Stimulated activated CD8-positive, alpha-beta memory T cell treated with anti-CD3 and anti-CD28 coated beads, Interleukin-12 subunit alpha, Interleukin-12 subunit beta, amount 100 ng/mL, for 24 hours (primary cell): ENCODE data around the gene ADA.
"Not testable (repeated sequence)": the region's sequence is repeated elsewhere in the genome, so short reads cannot be mapped to it uniquely, and the experiment has no call there.

Source experiments
- DNase-seq: peaks from one replicate; pipeline ENCODE4 v3.0.0-alpha.2; 2020; ENCODE audit errors: extremely low read depth

ADA gene

DNA sequence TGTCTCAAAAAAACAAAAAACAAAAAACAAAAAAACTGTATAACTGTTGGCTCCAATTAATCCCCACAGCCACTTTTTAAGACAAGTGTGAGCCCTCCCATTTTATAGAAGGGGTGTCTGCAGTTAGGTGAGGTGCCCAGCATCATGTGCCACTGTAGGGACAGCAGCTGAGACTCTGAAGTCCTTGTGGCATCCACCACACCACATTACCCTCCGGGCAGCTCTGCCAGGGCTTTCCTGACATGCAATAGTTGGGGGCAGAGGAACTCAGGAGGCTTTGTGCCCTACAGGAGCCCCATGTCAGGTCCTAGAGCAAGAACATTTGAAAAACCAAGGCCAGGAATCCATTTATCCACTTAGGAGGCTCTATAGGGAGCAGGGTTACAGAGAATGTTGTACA is 51.8 kb downstream of the ADA start:
- no peak for DNase-seq

DNA sequence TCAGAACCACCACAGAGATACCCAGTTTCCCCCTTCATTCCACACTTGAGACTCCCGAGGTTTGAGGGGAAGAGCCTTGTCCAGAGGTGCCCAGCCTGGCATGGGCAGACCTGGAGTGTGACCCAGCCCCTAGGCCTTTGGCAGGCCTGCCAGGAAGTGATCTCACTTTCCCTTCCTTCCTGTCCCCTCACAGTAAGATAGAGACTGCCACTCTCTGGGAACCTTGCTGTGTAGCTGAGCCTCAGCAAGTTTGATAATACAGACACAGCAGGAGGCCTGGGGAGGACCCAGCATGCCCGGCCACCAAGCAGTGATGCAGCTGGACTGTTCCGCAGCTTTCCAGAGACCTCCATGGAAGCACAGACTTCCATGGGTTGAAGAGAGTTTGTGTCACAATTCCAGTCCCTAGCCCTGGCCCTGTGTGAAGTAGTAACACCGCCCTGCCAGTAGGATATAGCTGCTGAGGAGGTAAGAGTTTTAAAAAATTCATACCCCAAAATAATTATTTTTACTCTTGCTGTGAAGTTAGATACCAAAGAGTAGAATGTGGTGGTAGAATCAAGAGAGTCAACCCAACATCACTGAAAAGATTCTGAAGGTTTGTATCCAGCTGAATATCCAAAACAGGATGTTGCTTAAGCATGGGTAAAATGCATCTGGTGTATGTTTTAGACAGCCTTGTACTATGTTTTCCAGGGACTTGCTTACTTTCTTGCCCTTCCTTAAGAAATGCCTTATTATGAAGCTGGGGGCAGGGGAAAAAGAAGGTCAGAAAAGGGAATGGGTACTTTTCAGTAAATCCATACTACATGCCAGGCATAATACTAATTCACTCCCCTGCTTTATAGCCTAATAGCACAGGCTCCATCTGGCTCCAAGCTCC is 52.8 kb downstream of the ADA start:
- no peak for DNase-seq

DNA sequence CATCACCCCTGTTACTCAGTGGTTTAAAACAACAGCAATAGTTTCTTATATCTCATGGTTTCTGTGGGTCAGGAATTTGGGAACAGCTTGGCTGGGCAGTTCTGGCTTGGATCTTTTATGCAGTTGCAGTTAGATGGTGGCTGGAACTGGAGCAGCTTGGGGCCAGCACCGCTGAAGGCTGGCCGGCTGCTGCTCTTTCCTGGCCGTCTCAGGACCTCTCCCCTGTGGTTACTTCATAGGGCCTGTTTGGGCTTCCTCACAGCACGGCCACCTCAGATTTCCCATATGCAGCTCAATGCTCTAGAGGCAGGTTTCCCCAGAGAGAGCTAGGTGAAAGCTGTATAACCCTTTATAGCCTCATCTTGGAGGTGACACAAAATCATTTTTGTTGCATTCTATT is 53.6 kb downstream of the ADA start:
- no peak for DNase-seq

DNA sequence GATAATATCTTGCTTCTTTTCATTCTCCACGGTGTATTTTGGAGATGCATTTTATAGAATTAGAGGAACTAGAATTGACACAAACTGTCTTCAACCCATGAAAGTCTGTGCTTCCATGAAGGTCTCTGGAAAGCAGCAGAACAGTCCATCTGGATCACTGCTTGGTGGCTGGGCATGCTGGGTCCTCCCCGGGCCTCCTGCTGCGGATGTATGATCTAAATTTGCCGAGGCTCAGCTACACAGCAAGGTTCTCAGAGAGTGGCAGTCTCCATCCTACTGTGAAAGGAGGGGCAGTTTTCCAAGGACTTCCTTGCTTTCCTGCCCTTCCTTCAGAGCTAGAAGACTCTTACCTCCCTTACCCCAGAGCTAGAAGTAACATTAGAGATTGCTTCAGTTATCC is 54.0 kb downstream of the ADA start:
- DNase-seq: no peak

DNA sequence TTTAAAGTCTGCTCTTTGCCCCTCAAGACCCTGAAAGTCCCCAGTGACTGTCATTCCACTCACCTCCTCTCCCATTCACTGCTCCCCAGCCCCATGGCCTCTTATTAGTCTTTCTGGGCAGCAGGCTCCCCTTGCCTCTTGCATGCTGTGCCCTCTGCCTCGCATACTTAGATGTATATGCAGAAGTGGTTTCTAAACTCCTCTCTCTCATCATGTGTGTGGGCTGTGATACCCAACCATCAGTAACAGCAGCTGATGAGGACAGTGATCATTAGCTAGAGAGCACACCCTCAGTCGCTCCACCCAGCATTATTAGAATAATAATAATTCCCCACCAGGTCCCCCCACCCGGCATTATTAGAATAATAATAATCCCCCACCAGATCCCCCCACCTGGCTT is 54.6 kb downstream of the ADA start:
- no peak for DNase-seq

DNA sequence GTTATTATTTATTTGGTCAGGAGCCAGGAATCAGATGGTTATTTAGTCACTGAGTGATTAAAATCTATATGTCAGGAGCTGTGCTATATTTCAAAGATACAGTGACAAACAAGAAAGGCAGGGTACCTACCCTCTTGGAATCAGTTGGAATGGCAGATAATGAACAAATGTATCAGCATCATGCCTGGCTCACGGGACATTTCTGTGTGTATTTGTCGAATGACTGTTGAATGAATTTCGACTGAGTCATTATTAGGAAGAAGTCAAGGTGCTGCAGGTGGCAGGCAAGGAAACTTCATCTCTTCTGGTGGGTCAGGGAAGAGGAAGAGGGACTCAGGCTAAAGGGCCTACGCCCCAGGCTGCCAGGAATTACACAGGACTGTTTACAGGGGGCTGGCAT is 55.5 kb downstream of the ADA start:
- DNase-seq: no peak

DNA sequence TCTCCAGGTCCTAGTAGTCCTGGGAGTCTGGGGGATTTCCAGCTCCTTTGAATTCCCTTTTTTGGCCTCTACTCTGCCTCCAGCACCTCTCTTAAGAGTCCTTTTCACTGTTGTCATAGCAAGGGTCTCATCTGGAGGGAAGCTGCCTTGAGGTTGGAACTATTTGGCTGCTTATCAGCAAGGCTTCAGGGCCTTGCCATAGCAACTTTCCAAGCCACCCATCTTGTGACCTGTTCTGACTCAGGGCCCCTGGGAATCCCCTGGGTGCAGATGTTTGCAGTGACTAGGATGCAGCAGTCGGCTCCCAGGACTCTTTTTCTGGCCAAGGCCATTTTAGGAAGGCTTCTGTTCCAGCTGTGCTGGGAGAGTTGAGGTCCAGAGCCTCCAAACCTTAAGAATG is 56.8 kb downstream of the ADA start:
- DNase-seq: no peak

DNA sequence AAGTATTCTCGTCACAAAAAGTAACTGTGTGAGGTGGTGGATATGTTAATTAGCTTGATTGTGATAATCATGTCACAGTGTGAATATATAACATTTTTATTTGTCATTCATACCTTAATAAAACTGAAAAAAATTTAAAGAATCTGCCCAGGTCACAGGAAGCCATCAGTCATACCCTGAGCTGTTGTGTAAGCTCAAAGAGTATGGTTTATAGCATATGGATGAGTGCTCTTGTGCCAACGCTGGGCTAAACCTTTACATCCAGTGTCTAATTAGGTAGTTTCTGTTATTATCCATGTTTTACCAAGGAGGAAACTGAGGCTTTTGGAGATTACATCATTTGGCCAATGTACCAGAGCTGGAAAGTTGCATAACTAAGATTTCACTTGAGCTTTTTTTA is 57.7 kb downstream of the ADA start:
- DNase-seq: no peak

DNA sequence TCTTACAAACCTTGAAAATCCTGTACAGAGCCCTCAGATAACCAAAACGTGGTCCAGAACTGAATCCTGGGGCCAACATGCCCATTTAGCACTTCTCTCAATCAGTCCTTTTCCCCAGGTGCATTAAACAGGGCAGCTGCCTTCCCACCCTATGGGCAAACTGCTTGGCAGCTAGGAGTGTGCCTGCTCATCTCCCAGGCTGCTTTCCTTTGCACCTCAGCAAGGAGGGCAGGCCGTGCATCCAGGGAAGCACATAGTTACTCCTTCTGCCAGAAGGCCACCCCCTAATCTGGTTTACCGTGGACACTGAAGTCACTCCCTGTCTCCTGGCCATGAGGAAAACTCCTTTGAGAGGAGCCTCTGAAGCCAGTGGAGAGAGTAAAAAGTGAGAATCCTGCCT is 59.1 kb downstream of the ADA start:
- no peak for DNase-seq

DNA sequence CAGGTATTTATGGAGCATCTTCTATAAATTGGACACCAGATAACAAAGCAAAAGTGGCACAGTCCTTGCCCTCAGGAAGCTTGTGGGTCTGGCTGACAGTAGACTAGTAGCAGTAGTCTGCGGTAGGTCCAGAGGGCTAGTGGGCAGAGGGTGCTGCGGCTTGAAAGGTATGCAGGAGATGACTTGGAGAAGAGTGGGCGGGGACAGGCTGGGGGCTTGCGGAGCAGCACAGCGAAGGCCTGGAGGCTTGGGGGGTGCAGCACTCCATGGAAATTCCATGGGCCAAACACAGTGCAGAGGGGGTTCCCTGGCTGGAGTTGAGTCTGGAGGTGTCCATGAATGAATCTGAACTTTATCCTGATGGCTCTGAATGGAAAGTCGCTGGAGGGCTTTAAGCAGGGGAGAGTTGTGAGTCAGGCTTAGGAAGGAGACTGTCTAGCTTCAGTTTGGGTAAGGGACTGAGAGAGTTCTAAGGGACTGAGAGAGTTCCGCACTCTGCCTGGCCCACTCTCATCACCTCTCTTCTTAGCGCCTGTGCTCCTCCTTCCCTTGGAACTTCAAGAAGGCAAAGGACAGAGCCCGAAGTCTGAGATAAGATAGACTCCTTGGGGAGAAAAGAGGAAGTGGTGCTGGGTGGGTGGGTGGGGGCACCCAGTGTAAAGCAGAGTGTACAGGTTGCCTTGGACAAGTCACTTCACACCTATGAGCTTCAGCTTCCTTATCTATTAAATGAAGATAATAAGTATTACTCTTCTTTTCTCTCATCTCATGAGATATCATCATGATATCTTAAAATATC is 60.3 kb downstream of the ADA start:
- DNase-seq: no peak

DNA sequence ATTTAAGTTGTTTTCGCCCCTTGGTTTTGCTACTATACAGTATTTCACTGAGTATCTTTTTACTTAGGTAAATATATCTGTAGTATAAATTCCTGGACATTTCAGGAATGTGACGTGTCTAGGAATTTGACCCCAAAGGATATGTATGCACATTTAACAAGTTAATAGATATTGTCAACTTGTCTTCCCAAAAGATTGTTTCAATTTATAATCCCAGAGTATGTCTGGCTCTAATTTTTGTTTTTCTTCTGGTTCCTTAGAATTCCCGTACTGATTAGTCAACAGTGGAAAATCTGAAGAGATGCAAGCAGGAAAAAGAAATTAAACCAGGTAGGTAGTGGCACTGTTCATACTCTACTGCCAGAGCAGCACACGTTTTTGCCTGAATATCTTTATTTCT is 62.0 kb downstream of the ADA start:
- DNase-seq: no peak

DNA sequence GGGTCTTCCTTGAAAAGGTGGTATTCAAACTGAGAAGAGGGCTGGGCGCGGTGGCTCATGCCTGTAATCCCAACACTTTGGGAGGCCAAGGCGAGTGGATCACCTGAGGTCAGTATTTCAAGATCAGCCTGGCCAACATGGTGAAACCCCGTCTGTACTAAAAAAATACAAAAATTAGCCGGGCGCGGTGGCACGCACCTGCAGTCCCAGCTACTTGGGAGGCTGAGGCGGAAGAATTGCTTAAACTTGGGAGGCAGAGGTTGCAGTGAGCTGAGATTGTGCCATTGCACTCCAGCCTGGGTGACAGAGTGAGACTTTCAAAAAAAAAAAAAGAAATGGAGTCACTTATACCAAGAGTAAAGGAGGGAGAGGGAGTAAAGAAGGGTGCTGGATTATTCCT is 63.2 kb downstream of the ADA start:
- DNase-seq: not testable (repeated sequence)

DNA sequence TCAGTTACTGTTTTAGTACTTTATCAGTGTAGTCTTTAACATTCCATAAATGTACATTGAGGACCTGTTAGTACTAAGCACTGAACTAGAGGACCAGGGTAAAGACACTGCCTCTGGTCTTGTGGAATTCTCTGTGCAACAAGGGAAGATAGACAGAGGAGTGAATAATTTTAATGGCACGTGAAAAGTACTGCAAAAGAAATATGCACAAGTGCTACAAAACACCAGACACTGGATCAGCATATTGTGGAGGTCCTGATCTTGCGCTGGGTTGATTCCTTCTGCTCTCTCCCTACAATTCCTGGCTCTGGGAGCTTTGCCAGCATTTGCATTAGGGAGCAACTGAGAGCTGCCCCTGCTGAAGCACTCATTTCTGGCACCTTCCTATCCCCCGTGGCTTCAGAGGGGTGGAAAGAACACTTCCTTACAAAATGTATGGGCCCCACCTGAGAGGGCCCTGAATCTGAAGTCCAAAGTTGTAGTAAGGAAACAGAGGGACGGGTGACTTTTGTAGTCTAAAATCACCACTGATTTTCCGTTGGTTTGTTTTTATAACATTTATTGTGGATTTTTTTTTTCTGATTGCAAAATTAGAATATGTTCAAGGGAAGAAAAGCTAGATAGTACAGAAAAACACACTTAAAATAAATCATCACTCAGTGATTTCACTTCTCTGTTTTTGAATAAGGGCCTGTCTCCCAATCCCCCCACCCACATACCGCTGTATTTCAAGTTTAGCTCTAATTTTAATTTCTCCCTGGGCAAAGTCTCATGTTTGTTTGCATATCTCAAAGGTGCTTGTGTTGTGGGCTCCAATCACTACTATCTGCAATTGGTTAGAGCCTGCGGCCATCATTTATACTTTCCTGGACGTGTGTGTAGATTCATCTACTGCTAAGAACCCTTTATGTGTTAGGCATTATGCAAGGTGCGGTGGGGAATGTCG is 64.2 kb downstream of the ADA start:
- no peak for DNase-seq

DNA sequence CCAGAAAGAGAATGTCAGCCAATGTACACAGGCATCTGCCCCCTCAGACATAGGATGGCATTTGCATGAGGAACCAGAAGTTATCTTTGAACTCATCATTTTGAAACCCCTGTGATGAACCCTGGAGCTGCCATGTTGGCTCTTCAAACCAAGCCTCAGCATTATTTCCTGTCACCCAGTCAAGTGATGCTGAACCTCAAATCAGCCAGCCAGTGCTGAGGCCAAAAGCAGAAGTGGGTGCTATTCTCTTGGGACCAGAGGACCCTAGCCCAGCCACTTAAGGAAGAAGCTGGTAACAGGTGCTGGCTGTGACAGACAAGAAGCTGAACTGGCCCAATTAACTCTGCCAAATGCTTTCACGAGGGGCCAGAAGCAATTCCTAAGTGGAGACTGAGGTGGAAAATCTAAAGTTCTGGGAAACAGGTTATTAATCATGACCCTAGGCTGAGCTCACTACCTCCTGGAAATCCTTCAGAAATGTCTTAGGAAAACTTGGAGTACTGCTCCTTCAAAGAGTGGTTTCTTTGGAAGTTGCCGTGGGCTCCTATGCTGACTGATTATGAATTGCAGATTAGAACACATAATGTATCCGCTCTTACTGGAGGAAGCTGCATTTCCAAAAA is 65.1 kb downstream of the ADA start:
- DNase-seq: no peak

DNA sequence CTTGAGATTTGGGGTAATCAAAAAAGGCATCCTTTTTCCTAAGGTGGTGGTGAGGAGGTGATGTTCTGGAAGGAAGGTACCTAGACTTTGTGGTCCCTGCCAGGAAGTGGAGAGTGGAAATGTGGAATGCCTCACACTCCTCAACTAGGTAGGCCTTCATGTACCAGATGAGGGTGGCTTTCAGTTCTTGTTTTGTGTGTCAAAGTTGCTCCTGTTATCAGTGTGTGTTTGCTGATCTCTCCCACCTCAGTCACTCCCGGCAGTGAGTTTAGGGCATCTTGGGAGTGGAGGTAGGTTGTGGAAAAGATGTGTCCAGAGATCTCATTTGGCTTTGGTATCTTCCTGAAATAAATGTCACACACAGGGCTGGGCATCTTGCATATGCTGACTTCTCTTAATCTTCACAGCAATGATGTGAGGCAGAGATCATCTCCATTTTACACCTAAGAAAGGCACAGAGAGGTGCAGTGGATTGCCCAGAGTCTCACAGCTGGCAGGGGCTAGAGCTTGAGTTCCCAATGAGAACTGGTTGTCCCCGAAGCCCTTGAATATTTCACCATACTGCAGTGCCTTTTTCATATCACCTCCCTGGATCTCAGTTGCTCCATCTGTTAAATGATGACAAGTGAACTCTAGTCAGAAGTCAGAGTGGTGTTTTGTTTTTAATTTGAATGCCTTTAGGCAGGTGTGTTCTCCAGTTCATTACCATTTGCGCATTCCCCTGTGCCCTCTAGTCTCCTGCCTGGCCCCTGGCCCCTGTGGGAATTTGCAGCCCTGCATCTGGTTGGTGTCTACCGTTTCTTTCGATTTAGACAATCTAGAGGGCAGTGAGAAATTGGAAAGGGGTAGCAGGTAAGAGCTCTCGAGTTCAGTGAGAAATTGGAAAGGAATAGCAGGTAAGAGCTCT is 66.2 kb downstream of the ADA start:
- no peak for DNase-seq

DNA sequence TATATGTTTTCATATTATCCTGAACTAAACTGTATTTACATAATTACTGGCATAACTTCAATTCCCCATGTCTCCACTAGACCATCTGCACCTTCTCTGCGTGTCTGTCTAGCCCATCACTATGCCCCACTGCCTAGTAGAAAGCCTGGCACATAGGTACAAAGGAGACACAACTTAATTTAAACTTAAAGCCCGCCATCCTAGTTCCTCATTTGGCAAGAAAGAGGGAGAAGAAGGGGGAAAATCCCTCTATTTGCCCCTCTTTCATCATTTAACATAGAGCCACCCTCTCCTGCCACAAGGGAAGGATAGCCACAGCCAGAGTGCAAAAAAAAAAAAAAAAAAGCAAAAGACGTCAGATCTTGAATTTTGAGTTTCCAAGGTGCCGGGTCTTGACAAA is 67.3 kb downstream of the ADA start:
- no peak for DNase-seq

DNA sequence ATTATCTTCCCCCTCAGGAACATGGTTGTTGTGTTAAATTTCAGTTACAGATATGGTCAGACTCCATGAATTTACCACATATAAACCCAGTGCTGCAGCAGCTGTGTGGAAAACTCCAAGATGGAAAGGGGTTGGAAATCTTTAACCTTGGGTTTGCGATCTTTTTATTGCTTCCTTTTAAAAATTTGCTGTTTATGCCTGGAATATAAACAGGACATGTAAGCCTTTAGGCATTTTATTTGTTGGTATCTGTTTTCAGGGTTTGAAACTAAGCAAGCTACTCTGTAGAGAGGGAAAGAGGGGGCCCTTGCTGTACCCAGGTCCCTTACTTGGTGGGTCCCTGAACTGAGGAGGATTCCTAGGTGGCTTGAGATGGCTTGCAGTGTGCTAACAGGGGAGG is 68.3 kb downstream of the ADA start:
- DNase-seq: no peak

DNA sequence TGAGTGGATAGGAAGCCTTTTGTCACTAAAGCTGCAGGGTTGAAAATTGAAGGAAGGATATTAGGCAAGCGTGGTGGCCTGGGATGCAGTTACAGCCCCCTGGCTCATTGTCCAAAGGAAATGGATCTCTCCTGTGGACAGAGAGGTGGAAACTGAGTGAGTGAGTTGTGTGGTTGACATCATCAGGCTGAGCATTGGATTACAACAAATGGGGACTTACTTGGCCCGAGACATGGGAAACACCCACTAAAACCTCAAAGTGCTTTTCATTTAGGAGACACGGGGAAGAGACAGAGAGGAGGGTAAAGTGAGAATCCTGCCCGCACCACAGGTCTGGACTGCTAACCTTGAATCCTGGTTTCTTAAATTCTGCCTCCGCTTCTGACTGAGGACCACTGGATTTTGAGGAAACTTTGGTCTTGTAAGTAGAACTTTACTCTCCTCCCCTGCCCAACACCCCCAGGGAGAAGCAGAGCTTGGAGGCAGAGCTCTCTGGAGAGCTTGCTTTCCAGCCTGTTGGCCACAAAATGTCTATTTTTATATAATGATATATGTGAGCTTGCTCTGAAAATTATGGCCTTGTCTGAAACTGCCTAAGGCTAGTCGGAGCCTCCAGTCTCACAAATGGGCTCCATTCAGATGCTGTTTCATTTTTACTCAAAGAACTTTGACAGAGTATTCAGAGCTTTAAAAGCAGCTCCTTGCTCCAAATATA is 69.0 kb downstream of the ADA start, which contains the start of gene PKIG:
Gene PKIG (plus strand): TSS at position 269 of the 715 bp plus-strand sequence. CDS start 31,978 bp downstream, outside the sequence.
- no peak for DNase-seq

DNA sequence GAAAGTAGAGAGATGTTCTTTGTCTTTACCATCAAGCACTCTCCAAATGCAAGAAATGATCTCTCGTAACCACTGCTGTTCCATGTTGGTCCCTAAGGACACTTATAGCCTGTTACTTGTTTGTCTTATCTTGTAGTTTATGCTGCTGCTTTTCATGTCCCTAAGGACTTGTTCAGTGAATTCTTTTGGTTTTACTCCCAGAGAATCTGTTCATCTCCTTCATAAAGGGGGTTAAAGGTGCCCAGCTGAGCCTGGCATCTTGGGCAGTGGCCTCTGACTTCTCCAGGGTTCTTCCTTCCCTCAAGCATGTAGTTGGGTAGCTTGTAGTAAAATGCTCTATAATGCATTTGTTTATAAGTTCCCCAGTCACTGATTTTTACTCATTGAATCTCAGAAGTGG is 70.0 kb downstream of the ADA start:
- DNase-seq: no peak
